HT-29 (cell line): ENCODE data around the gene MAPK8. TPM values are rescaled to one million over a fixed set of nuclear protein-coding genes. Genes with fewer than 3 reads are reported as not detected.
"Not testable (repeated sequence)": the region's sequence is repeated elsewhere in the genome, so short reads cannot be mapped to it uniquely, and the experiment has no call there.

Source experiments
- DNase-seq: peaks from one replicate; pipeline ENCODE4 v3.0.0-alpha.2; 2015; ENCODE audit warnings: low spot score
- total RNA-seq: library from RNA; depleted of rRNA; stranded (reverse); fragments of >200 nt; shearing (Covaris generic); gene quantifications from 2 replicates; pipeline ENCODE4 v1.2.3, GENCODE V29; 2014

Gene MAPK8
- total RNA-seq, 1 experiment from 2014 or later, result 24.9 TPM

- DNase-seq, result no peak
Measured at GRCh38 chr10:48333856-48334255, 27.4 kb downstream of the MAPK8 start.

GRCh38 chr10:48335788-48336187, 29.3 kb downstream of the MAPK8 start:
- no peak for DNase-seq

- DNase-seq, result no peak
Measured at GRCh38 chr10:48336978-48337599, 30.6 kb downstream of the MAPK8 start.

GRCh38 chr10:48340734-48341133, 34.3 kb downstream of the MAPK8 start:
- DNase-seq, result no peak

GRCh38 chr10:48343106-48343505, 36.6 kb downstream of the MAPK8 start:
- DNase-seq, result no peak

GRCh38 chr10:48343921-48344598, 37.6 kb downstream of the MAPK8 start:
- no peak for DNase-seq

GRCh38 chr10:48346248-48346647, 39.8 kb downstream of the MAPK8 start:
- DNase-seq, result not testable (repeated sequence)

GRCh38 chr10:48347539-48347938, 41.1 kb downstream of the MAPK8 start:
- not testable (repeated sequence) for DNase-seq

- not testable (repeated sequence) for DNase-seq
Measured at GRCh38 chr10:48347943-48348342, 41.5 kb downstream of the MAPK8 start.

- no peak for DNase-seq
Measured at GRCh38 chr10:48353246-48353645, 46.8 kb downstream of the MAPK8 start.

- DNase-seq, result no peak
Measured at GRCh38 chr10:48357631-48358030, 51.2 kb downstream of the MAPK8 start.

GRCh38 chr10:48358162-48358561, 51.7 kb downstream of the MAPK8 start:
- no peak for DNase-seq

- no peak for DNase-seq
Measured at GRCh38 chr10:48358838-48359237, 52.4 kb downstream of the MAPK8 start.

- no peak for DNase-seq
Measured at GRCh38 chr10:48361176-48361575, 54.7 kb downstream of the MAPK8 start.

GRCh38 chr10:48363617-48364355, 57.3 kb downstream of the MAPK8 start:
- DNase-seq, result peak; percentile 80

GRCh38 chr10:48364659-48365405, 58.4 kb downstream of the MAPK8 start:
- peak; percentile 74 for DNase-seq

- DNase-seq, result peak; percentile 28
Measured at GRCh38 chr10:48365668-48366067, 59.2 kb downstream of the MAPK8 start.

GRCh38 chr10:48366261-48366660, 59.8 kb downstream of the MAPK8 start:
- DNase-seq, result peak; percentile 25

- no peak for DNase-seq
Measured at GRCh38 chr10:48369501-48369900, 63.0 kb downstream of the MAPK8 start.

GRCh38 chr10:48377751-48378530, 71.5 kb downstream of the MAPK8 start:
- peak; percentile 46 for DNase-seq

GRCh38 chr10:48378675-48379074, 72.2 kb downstream of the MAPK8 start:
- no peak for DNase-seq
